ENCODE measurements around the gene GJE1. TPM values are rescaled to one million over a fixed set of nuclear protein-coding genes. Genes with fewer than 3 reads are reported as not detected.

GJE1 gene
- total RNA-seq, 1 donor from 2014 or later = not detected

- ATAC-seq (ENCODE audit: low read depth) = no peak
- H3K36me3 Mint-ChIP-seq (ENCODE audit: low read depth) = peaks cover 30% of the 10 kb centered on the region
- peaks cover 4% of the 10 kb centered on the region for H3K4me1 Mint-ChIP-seq
- DNase-seq = no peak
- no peaks in the 10 kb centered on the region for H3K27me3 Mint-ChIP-seq
- H3K9me3 Mint-ChIP-seq = no peaks in the 10 kb centered on the region
- no peak for TF ChIP-seq CTCF (IDR thresholded peaks at IDR 0.05)
- H3K4me3 Mint-ChIP-seq = no peak overlapping the region
- no peak overlapping the region for H3K27ac Mint-ChIP-seq
- ChIA-PET CTCF (no interaction called here), POLR2A (no interaction called here)
- intact Hi-C loops (cut with micrococcal nuclease) = loop anchor here (2.0 kb wide), 1 partner anchor 14 kb away; no protein-coding TSS in a partner anchor
These were observed 51.6 kb downstream of the GJE1 start for GRCh38 chr6:142184307-142184706.

Other genes with a start within 250 kb of the GJE1 start
- not detected in 2 replicates for gene NMBR, start 14.2 kb downstream of the GJE1 start, total RNA-seq
- 30.3 and 30.4 TPM in 2 replicates for gene VTA1, start 14.3 kb downstream of the GJE1 start, total RNA-seq
- not detected in 2 replicates for gene ADGRG6, start 169.1 kb downstream of the GJE1 start, total RNA-seq

All from activated B cell treated with CpG ODN at 0.5 μM for 24 hours (primary cell).